D721Med (cell line): ENCODE measurements around the gene ADAMTS17.

Experiments
- DNase-seq: peaks from one replicate; pipeline ENCODE4 v3.0.0; 2011; ENCODE audit warnings: low spot score; ENCODE audit not compliant: insufficient read length
- FAIRE-seq: peaks from 2 replicates; lab custom pipeline; 2011; peaks lifted over from hg19 to GRCh38; lab: Jason Lieb, UNC
- CTCF ChIP-seq: IDR thresholded peaks from 2 replicates; pipeline ENCODE4 v1.5.1; 2012; ENCODE audit warnings: mild to moderate bottlenecking, control low read depth; ENCODE audit not compliant: insufficient read depth; ENCODE audit errors: missing control alignments

Gene ADAMTS17

GRCh38 chr15:100140527-100141308, 201.1 kb downstream of the ADAMTS17 start:
- no peak for TF ChIP-seq CTCF
- FAIRE-seq (no peak), DNase-seq (no peak)

DNA sequence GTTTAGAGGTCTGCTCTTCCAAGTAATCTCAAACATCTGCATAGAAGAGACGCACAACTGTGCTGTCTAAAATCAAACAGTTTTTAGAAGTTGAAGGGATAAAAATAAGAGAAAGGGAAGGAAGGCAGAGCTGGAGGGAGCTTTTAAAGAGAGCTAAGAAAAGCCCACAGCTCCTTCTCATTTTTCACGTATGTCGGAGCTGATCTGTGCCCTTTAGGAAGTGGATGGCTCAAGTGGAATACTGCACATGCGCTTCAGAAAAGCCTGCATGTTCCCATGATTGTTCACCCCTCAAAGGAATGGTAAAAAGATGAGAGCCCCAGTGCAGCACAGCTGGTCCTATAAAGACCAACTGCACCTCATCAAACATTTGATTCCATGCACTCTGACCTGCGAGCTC, 207.2 kb downstream of the ADAMTS17 start:
- DNase-seq (no peak), FAIRE-seq (no peak)
- no peak for TF ChIP-seq CTCF

DNA sequence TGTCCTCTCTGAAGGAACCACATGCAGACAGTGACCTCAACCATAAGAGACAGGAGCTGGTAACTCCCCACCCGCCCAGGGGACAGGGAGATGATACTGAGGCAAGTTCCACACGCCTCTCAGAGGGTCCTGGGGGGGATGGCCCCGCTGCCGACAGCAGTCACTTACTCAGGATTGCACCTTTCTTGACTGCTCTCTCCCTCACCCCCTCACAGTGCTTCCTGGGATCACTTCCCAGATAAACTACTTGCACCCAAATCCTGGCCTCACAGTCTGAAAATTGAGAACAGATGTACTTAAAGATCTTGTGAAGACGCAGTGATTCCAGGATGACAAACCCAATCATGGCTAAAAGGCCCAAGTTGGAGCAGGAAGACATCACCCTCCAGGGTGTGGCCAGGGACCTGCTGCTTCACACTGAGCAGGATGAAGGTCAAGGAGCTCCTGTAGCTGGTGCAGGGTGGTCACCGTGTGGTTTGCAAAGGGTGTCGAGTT, 207.6 kb downstream of the ADAMTS17 start:
- FAIRE-seq, result no peak
- no peak for DNase-seq
- TF ChIP-seq CTCF, result no peak

DNA sequence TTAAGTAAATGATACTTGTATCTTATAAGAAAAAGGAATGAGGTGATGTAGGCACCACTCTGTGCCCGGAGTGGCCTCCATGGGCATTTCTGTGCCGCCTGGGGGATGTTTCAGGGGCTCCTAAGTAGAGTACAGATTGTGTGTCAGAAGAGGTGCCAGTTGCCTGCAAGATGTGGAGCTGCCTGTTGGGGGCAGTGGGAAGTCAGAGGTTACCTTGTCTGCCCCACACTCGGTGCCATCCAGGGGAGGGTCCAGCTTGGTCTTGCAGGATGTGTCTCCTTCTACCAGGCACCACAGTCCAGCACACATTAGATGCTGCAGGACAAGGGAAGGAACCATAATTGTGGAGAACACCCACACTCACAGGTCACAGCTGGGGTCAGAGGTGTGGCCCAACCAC, 208.8 kb downstream of the ADAMTS17 start:
- DNase-seq (no peak), FAIRE-seq (no peak)
- TF ChIP-seq CTCF, result no peak

- DNase-seq (no peak), FAIRE-seq (no peak)
- no peak for TF ChIP-seq CTCF
These were observed 209.5 kb downstream of the ADAMTS17 start for GRCh38 chr15:100132309-100132708.

- peak; percentile 22 for TF ChIP-seq CTCF
- FAIRE-seq (no peak), DNase-seq (no peak)
These were observed 210.2 kb downstream of the ADAMTS17 start for GRCh38 chr15:100131321-100132224.

DNA sequence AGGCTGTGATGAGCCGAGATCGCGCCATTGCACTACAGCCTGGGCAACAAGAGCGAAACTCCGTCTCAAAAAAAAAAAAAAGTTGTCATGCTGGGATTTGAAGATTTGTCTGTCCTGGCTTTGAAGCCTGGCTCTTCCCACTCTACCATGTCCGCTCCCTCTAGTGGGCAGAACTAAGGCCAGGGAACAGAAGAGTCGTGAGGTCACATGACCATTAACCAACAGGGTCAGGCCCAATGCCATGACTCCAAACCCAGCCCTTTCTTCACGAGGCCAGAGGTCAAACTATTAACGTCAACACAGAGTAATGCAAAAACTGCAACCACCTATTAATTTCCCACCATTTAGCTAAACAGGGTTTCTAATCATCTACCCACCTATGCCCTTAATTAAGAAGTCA, 212.1 kb downstream of the ADAMTS17 start:
- no peak for FAIRE-seq
- no peak for DNase-seq
- TF ChIP-seq CTCF, result no peak
